Fibroblast of lung (primary cell): ENCODE data around the gene SUN3. TPM values are rescaled to one million over a fixed set of nuclear protein-coding genes. Genes with fewer than 3 reads are reported as not detected.

Experiments
- DNase-seq, 2 donors: peaks; one replicate each; pipeline versions ENCODE4 v3.0.0 to v3.0.0-alpha.2; 2010; ENCODE audit warnings: low read depth in 2 of 2
- H2AFZ ChIP-seq: 2 replicates; pipeline ENCODE4 v1.5.1; 2012; ENCODE audit warnings: low read length, control low read depth, inconsistent platforms
- H3K27ac ChIP-seq: 2 replicates; pipeline ENCODE4 v1.5.1; 2011; ENCODE audit warnings: low read length, control low read depth; ENCODE audit not compliant: insufficient read depth
- H3K27me3 ChIP-seq: 2 replicates; pipeline ENCODE4 v1.5.1; 2011; ENCODE audit warnings: mild to moderate bottlenecking, low read length; ENCODE audit not compliant: control insufficient read depth, insufficient read depth
- H3K36me3 ChIP-seq: 2 replicates; pipeline ENCODE4 v1.5.1; 2011; ENCODE audit warnings: low read length; ENCODE audit not compliant: control insufficient read depth, insufficient read depth
- H3K4me1 ChIP-seq: 2 replicates; pipeline ENCODE4 v1.5.1; 2011; ENCODE audit warnings: low read length; ENCODE audit not compliant: control insufficient read depth, insufficient read depth; ENCODE audit errors: extremely low read depth
- H3K4me2 ChIP-seq: 2 replicates; pipeline ENCODE4 v1.5.1; 2011; ENCODE audit warnings: low read length, control low read depth; ENCODE audit not compliant: insufficient read depth; ENCODE audit errors: extremely low read depth
- H3K4me3 ChIP-seq, 4 experiments: fragments of 200-600 bp in 1 of 4; sonication (generic) in 1 of 4; replicated peaks in 1 of 4; 2 replicates each; pipeline ENCODE4 v1.5.1; 2011 to 2016; ENCODE audit warnings: low read length in 4 of 4, low read depth in 3 of 4, mild to moderate bottlenecking in 3 of 4, control low read depth in 2 of 4, inconsistent platforms in 1 of 4, mixed read lengths in 1 of 4; ENCODE audit not compliant: insufficient read depth in 1 of 4; ENCODE audit errors: control extremely low read depth in 1 of 4
- H3K79me2 ChIP-seq: 2 replicates; pipeline ENCODE4 v1.5.1; 2012; ENCODE audit warnings: mild to moderate bottlenecking, low read length, inconsistent platforms; ENCODE audit not compliant: control insufficient read depth, insufficient read depth
- H3K9ac ChIP-seq: 2 replicates; pipeline ENCODE4 v1.5.1; 2011; ENCODE audit warnings: mild to moderate bottlenecking, low read length, control low read depth; ENCODE audit not compliant: insufficient read depth
- H3K9me3 ChIP-seq: 2 replicates; pipeline ENCODE4 v1.5.1; 2012; ENCODE audit warnings: low read depth, low read length; ENCODE audit not compliant: control insufficient read depth, insufficient read depth
- H4K20me1 ChIP-seq: 2 replicates; pipeline ENCODE4 v1.5.1; 2011; ENCODE audit warnings: low read length; ENCODE audit not compliant: control insufficient read depth, insufficient read depth; ENCODE audit errors: extremely low read depth
- CTCF ChIP-seq, 2 donors: IDR thresholded peaks in 1 of 2; conservative IDR thresholded peaks in 1 of 2; 1 replicate in 1 of 2; 2 replicates in 1 of 2; pipeline ENCODE4 v1.5.1; 2011 to 2012; ENCODE audit warnings: low read length in 2 of 2, control low read depth in 1 of 2, inconsistent platforms in 1 of 2, low read depth in 1 of 2, mild to moderate bottlenecking in 1 of 2
- EZH2 ChIP-seq: IDR thresholded peaks from 2 replicates; pipeline ENCODE4 v1.5.1; 2012; ENCODE audit warnings: low read length, control low read depth, mild to moderate bottlenecking; ENCODE audit errors: missing control alignments
- polyA plus RNA-seq, 2 donors: library from polyadenylated mRNA; depleted of rRNA in 1 of 2; stranded (reverse) in 1 of 2; unstranded in 1 of 2; fragments of >200 nt; gene quantifications; 2 replicates each; pipeline ENCODE4 v1.2.1, GENCODE V29; 2011 to 2012; ENCODE audit warnings: missing spikeins in 1 of 2
- total RNA-seq: library from RNA; depleted of rRNA; stranded (reverse); fragments of >200 nt; gene quantifications from 2 replicates; pipeline ENCODE4 v1.2.1, GENCODE V29; 2014

The SUN3 gene
- total and polyA plus RNA-seq, 2 donors (not counting 1 experiment from before 2014, with no cell fraction given): not detected

GRCh38 chr7:47942132-47942531 lies 86.8 kb downstream of the SUN3 start:
- Histone ChIP-seq H3K36me3 (no peaks in the 10 kb centered on the region), H3K4me1 (peaks cover 20% of the 10 kb centered on the region), H3K4me2 (no peak overlapping the region), H3K79me2 (no peaks in the 10 kb centered on the region), H2AFZ (no peak overlapping the region), H3K4me3 (no peak overlapping the region), H4K20me1 (no peaks in the 10 kb centered on the region), H3K9ac (no peak overlapping the region), H3K27ac (peak overlapping the region; percentile 79), H3K9me3 (no peaks in the 10 kb centered on the region), H3K27me3 (no peaks in the 10 kb centered on the region)
- TF ChIP-seq EZH2: no peak
- no peak for TF ChIP-seq CTCF (conservative IDR thresholded peaks at IDR 0.05 in 1 of 2, IDR thresholded peaks at IDR 0.05 in 1 of 2; ENCODE audit: low read depth in 1 of 2, low read length in 2 of 2)
- DNase-seq: peak in 1 of 2 donors; percentile 41

- Histone ChIP-seq H3K4me2 (peak overlapping the region; percentile 11), H2AFZ (no peak overlapping the region), H4K20me1 (no peaks in the 10 kb centered on the region), H3K27ac (peak overlapping the region; percentile 79), H3K79me2 (no peaks in the 10 kb centered on the region), H3K4me1 (peaks cover 20% of the 10 kb centered on the region), H3K27me3 (no peaks in the 10 kb centered on the region), H3K9me3 (no peaks in the 10 kb centered on the region), H3K4me3 (no peak overlapping the region), H3K36me3 (no peaks in the 10 kb centered on the region), H3K9ac (peak overlapping the region; percentile 29)
- no peak for TF ChIP-seq EZH2
- no peak for TF ChIP-seq CTCF (conservative IDR thresholded peaks at IDR 0.05 in 1 of 2, IDR thresholded peaks at IDR 0.05 in 1 of 2; ENCODE audit: low read depth in 1 of 2, low read length in 2 of 2)
- DNase-seq: peak; percentile 62 to 91
Observed at GRCh38 chr7:47941136-47941844, 87.6 kb downstream of the SUN3 start.

- Histone ChIP-seq H3K36me3 (no peaks in the 10 kb centered on the region), H3K4me2 (peak overlapping the region; percentile 7), H3K4me1 (peaks cover 20% of the 10 kb centered on the region), H3K27me3 (no peaks in the 10 kb centered on the region), H4K20me1 (no peaks in the 10 kb centered on the region), H3K4me3 (no peak overlapping the region), H3K9ac (no peak overlapping the region), H3K9me3 (no peaks in the 10 kb centered on the region), H3K79me2 (no peaks in the 10 kb centered on the region), H3K27ac (peak overlapping the region; percentile 79), H2AFZ (no peak overlapping the region)
- TF ChIP-seq EZH2: no peak
- no peak for TF ChIP-seq CTCF (conservative IDR thresholded peaks at IDR 0.05 in 1 of 2, IDR thresholded peaks at IDR 0.05 in 1 of 2; ENCODE audit: low read depth in 1 of 2, low read length in 2 of 2)
- DNase-seq: peak; percentile 54 to 65
Observed at GRCh38 chr7:47940088-47941013, 88.6 kb downstream of the SUN3 start.
